Ishikawa (cell line): Measurements from ENCODE around the gene MBNL3.

Experiments used
- CEBPB ChIP-seq: IDR thresholded peaks from 2 replicates; pipeline ENCODE4 v1.6.1; 2012
- CREB1 ChIP-seq: IDR thresholded peaks from 2 replicates; pipeline ENCODE4 v1.6.1; 2012; ENCODE audit warnings: low read depth
- EGR1 ChIP-seq: IDR thresholded peaks from 2 replicates; pipeline ENCODE4 v1.6.1; 2012
- EP300 ChIP-seq: IDR thresholded peaks from 2 replicates; pipeline ENCODE4 v1.6.1; 2012; ENCODE audit warnings: borderline replicate concordance
- FOXM1 ChIP-seq: IDR thresholded peaks from 2 replicates; pipeline ENCODE4 v1.6.1; 2012; ENCODE audit warnings: low read depth, borderline replicate concordance
- NFIC ChIP-seq: IDR thresholded peaks from 2 replicates; pipeline ENCODE4 v1.6.1; 2012
- RAD21 ChIP-seq: IDR thresholded peaks from 2 replicates; pipeline ENCODE4 v1.6.1; 2012; ENCODE audit warnings: low read depth
- TAF1 ChIP-seq: IDR thresholded peaks from 2 replicates; pipeline ENCODE4 v1.6.1; 2012; ENCODE audit warnings: low read depth, mild to moderate bottlenecking
- TCF12 ChIP-seq: IDR thresholded peaks from 2 replicates; pipeline ENCODE4 v1.6.1; 2012; ENCODE audit warnings: low read depth
- TEAD4 ChIP-seq: IDR thresholded peaks from 2 replicates; pipeline ENCODE4 v1.6.1; 2012
- USF1 ChIP-seq: IDR thresholded peaks from 2 replicates; pipeline ENCODE4 v1.6.1; 2012
- YY1 ChIP-seq: IDR thresholded peaks from 2 replicates; pipeline ENCODE4 v1.6.1; 2012; ENCODE audit warnings: low read depth
- ZBTB7A ChIP-seq: IDR thresholded peaks from 2 replicates; pipeline ENCODE4 v1.6.1; 2012; ENCODE audit warnings: low read depth
- TF ChIP-seq, protein P1 (sequence below): IDR thresholded peaks from 2 replicates; pipeline ENCODE4 v1.6.1; 2012
- TF ChIP-seq, protein P2 (sequence below): IDR thresholded peaks from 2 replicates; pipeline ENCODE4 v1.6.1; 2012; ENCODE audit warnings: low read depth, mild to moderate bottlenecking

Gene MBNL3

DNA sequence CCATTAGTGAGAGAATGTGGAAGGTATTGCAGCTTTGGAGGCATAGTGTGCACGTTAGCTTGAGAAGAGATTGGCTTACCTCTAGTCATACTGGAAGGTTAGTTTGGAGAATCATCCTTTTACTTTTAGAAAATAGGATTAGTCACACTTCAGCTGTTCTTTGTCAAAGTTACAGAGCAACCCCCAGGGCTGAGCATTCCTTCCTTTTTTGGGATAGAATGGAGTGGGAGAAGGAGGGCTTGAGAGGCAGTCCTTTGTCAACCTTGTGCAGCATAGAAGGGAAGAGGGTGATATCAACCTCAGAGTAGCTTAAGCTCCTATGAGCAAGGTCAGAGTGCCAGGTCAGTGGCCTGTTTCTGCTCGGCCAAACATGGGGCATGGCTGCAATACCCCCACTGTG lies 8.6 kb upstream of the MBNL3 start:
- TF ChIP-seq, protein P1, sequence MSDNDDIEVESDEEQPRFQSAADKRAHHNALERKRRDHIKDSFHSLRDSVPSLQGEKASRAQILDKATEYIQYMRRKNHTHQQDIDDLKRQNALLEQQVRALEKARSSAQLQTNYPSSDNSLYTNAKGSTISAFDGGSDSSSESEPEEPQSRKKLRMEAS = no peak
- TF ChIP-seq NFIC = no peak
- no peak for TF ChIP-seq TCF12
- TF ChIP-seq CEBPB = no peak
- no peak for TF ChIP-seq FOXM1
- TF ChIP-seq RAD21 = no peak
- TF ChIP-seq TAF1 = no peak
- TF ChIP-seq EP300 = no peak
- TF ChIP-seq EGR1 = no peak
- no peak for TF ChIP-seq YY1
- no peak for TF ChIP-seq TEAD4
- TF ChIP-seq, protein P2, sequence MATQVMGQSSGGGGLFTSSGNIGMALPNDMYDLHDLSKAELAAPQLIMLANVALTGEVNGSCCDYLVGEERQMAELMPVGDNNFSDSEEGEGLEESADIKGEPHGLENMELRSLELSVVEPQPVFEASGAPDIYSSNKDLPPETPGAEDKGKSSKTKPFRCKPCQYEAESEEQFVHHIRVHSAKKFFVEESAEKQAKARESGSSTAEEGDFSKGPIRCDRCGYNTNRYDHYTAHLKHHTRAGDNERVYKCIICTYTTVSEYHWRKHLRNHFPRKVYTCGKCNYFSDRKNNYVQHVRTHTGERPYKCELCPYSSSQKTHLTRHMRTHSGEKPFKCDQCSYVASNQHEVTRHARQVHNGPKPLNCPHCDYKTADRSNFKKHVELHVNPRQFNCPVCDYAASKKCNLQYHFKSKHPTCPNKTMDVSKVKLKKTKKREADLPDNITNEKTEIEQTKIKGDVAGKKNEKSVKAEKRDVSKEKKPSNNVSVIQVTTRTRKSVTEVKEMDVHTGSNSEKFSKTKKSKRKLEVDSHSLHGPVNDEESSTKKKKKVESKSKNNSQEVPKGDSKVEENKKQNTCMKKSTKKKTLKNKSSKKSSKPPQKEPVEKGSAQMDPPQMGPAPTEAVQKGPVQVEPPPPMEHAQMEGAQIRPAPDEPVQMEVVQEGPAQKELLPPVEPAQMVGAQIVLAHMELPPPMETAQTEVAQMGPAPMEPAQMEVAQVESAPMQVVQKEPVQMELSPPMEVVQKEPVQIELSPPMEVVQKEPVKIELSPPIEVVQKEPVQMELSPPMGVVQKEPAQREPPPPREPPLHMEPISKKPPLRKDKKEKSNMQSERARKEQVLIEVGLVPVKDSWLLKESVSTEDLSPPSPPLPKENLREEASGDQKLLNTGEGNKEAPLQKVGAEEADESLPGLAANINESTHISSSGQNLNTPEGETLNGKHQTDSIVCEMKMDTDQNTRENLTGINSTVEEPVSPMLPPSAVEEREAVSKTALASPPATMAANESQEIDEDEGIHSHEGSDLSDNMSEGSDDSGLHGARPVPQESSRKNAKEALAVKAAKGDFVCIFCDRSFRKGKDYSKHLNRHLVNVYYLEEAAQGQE = no peak
- no peak for TF ChIP-seq ZBTB7A
- no peak for TF ChIP-seq USF1
- TF ChIP-seq CREB1 = no peak

GRCh38 chrX:132493095-132493494 lies 4.3 kb upstream of the MBNL3 start:
- TF ChIP-seq EGR1 (no peak), TAF1 (no peak), RAD21 (no peak), EP300 (no peak), FOXM1 (no peak), ZBTB7A (no peak), USF1 (no peak), NFIC (no peak), CEBPB (no peak), TCF12 (no peak)
- TF ChIP-seq, protein P1 = no peak
- TF ChIP-seq, protein P2 = no peak

DNA sequence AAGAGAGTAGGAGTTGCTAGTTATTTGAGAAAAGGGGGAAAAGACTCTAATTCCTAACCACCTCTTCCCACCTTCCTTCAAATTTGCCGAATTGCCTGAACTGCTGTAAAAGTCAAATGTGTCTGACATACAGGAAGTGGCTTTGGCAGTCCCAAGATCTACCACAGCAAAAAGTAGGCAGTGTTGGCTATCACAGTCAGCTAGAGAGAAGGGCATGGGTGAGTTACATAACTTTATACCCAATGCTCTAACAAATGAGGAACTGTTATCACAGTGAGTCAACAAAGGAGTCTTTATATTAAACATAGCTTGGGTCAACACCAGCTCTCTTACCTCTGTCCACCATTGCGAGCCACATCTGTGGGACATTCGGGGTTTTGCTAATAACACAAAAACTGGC lies 2.4 kb upstream of the MBNL3 start:
- TF ChIP-seq RAD21 = no peak
- TF ChIP-seq USF1 = no peak
- TF ChIP-seq, protein P1 = no peak
- no peak for TF ChIP-seq ZBTB7A
- no peak for TF ChIP-seq CEBPB
- TF ChIP-seq FOXM1 = no peak
- no peak for TF ChIP-seq EP300
- TF ChIP-seq TAF1 = no peak

DNA sequence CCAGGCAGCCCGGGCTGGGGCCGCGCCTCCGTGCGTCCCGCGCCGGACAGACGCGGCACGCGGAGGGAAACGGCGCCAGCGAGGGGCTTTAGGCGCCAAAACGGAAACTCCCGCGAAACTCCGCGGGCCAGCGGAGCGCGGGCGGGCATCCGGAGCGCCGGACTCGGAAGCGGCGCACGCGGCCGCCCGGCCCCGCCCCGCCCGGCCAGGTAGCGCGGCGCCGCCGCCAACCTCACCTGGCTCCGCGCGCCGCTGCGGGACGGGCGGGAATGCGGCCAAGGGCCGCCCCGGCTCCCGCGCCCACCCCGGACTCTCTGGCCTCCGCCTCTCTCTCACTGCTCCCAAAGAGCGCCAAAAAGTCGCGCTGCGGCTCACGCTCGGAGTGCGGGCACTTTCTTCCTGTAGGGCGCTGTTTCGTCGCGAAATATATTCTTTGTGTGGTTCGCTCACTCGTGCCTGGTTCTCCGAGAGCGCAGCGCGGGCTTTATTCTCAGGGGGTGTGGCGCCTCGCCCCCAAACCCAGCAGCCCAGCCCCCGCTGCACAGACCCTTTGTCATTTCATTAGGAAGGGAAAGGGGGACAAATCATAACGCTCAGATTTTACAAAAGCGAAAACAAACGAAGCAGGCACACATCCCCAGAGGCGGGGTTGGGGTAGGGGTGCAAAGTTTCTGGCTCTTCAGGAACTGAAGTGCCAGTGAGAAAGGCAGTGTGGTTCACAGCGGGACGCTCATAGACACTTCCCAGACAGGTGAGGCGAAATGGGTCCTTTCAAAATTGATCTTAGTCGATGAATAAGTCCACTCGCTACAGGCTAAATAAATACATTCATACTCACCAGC lies 961 bp upstream of the MBNL3 start:
- TF ChIP-seq NFIC (no peak), YY1 (no peak), FOXM1 (no peak), TAF1 (no peak), ZBTB7A (no peak), TEAD4 (no peak), EGR1 (no peak), EP300 (no peak; the same call in 1 of the 2 replicates), TCF12 (no peak), RAD21 (no peak)
- TF ChIP-seq, protein P1 = no peak

DNA sequence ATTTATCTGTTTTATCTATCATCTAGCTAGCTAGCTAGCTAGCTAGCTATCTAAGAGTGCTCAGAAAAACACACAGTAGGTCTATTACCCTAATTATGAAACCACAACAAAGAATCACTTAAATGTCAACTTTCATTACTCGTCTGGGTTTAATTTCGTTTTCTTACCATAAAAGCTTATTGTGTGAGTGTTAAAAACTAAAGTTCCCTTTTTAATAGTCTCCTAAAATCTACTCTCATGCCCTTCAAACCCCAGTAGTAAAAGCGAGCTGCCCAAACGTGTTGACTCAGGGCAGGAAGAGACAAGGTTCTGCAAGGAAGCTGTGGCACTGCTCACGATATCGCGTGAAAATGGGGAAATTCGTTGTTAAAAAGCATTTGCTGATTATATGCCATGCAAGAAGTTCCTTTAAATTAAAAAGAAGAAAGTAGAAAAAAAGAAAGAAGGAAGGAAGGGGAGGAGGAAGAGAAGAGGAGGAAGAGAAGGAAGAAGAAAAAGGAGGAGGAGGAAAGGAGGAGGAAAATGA lies 595 bp downstream of the MBNL3 start:
- no peak for TF ChIP-seq EGR1
- TF ChIP-seq CEBPB = no peak
- TF ChIP-seq TAF1 = no peak
- no peak for TF ChIP-seq TCF12
- TF ChIP-seq CREB1 = no peak
- no peak for TF ChIP-seq EP300
- no peak for TF ChIP-seq FOXM1
- no peak for TF ChIP-seq NFIC
